Astrocyte of the spinal cord (primary cell): ENCODE results near the gene ALDH9A1.
"Not testable (repeated sequence)": the region's sequence is repeated elsewhere in the genome, so short reads cannot be mapped to it uniquely, and the experiment has no call there.

ENCODE experiments used
- DNase-seq: peaks from one replicate; pipeline ENCODE4 v3.0.0; 2011; ENCODE audit warnings: low read depth, low spot score
- H3K4me3 ChIP-seq: 2 replicates; pipeline ENCODE4 v1.5.1; 2011; ENCODE audit warnings: low read depth, mild to moderate bottlenecking, low read length, moderate library complexity
- in situ Hi-C: cut with HindIII; loops from 2 replicates; pipeline ENCODE4 v1.10.0; 2017; ENCODE audit warnings: low sequenced_read_pairs
- TF ChIP-seq, protein P1 (sequence below): IDR thresholded peaks from 2 replicates; pipeline ENCODE4 v1.5.1; 2012; ENCODE audit warnings: low read depth, mild to moderate bottlenecking, low read length, inconsistent platforms

The ALDH9A1 gene

DNA sequence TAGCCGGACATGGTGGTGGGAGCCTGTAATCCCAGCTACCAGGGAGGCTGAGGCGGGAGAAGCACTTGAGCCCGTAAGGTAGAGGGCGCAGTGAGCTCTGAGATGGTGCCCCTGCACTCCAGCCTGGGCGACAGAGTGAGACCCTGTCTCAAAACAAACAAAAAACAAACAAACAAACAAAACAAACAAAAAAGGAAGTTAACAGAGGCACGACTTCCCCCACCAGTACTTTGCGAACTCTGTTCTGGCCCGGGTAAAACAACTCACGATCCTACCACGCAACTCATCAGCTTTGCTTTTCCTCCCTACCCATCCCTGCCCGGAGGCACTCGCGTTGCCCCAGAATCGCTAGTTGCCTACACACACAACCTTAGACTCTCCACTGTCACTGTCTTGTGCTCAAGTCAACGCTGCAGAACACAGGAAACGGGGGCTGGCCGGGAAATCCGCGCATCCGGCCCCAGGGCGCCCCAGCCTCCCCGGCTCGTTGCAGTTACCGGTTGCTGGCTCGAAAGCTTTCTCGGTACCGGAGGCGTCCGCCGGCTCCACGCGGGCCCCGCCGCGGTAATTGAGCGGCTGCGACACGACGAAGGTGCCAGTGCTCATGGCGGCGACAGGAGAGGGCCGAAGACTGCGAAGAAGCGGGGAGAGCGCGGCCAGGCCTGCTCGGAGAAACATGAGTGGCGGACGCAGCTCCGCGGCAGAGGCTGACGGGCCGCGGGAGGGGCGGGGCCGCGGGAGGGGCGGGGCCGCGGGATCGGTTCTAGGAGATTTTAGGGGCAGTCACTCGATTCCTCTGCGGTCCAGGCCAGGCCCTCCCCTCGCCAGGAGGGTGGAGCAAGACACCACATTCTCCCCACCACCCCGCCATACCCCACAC is at the start of gene ALDH9A1:
TSS of gene ALDH9A1 (minus strand) at position 682 of the 880 bp plus-strand sequence. CDS start at position 678, 4 bp downstream.
- in situ Hi-C loops: no loop called here
- H3K4me3 ChIP-seq: peak within 1 kb of the TSS; percentile 66
- DNase-seq: peak; percentile 84
- TF ChIP-seq, protein P1, sequence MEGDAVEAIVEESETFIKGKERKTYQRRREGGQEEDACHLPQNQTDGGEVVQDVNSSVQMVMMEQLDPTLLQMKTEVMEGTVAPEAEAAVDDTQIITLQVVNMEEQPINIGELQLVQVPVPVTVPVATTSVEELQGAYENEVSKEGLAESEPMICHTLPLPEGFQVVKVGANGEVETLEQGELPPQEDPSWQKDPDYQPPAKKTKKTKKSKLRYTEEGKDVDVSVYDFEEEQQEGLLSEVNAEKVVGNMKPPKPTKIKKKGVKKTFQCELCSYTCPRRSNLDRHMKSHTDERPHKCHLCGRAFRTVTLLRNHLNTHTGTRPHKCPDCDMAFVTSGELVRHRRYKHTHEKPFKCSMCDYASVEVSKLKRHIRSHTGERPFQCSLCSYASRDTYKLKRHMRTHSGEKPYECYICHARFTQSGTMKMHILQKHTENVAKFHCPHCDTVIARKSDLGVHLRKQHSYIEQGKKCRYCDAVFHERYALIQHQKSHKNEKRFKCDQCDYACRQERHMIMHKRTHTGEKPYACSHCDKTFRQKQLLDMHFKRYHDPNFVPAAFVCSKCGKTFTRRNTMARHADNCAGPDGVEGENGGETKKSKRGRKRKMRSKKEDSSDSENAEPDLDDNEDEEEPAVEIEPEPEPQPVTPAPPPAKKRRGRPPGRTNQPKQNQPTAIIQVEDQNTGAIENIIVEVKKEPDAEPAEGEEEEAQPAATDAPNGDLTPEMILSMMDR: peak; percentile 40

DNA sequence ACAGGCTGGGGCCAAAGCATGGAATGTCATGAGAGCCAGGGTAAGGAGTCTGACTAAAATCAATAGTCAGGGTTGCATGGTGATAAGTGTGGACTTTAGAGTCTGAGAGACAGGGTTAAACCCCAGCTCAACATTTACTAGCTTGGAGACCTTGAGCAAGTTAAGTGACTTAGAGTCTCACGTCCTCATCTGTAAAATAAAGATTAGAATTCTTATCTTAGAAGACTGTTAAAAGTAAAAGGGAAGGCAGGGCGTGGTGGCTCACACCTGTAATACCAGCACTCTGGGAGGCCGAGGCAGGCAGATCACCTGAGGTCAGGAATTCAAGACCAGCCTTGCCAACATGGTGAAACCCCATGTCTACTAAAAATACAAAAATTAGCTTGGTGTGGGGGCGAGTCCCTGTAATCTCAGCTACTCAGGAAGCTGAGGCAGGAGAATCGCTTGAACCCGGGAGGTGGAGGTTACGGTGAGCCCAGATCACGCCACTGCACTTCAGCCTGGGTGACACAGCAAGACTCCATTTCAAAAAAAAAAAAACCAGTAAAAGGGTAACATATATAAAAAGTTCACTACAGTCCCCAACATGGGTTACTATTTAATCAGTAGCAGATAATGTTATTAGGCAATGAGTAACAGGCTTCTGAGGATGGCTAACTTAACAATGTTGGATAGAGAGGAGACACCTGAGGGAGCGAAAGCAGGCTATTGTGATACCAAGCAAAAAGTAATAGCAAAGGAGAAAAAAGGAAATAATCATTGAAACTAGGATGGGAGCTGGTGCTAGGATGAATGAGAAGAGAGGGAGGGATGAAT is 49.5 kb upstream of the ALDH9A1 start:
- DNase-seq: no peak
- no peak overlapping the region for H3K4me3 ChIP-seq
- TF ChIP-seq, protein P1: no peak
- in situ Hi-C loops: no loop called here

DNA sequence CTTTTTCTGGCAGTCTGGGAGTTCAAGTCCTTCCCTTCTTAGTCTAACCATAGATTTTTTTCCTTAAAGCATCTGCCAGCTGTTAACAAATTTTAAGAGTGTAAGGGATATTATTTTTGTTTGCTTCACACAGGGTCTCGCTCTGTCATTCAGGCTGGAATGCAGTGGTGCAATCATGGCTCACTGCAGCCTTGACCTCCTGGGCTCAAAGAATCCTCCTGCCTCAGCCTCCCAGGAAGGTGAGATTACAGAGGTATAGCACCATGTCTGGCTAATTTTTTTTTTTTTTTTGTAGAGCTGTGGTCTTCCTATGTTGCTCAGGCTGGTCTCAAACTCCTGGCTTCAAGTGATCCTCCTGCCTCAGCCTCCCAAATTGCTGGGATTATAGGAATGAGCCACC is 46.6 kb upstream of the ALDH9A1 start:
- H3K4me3 ChIP-seq, in situ Hi-C loops, DNase-seq: not testable (repeated sequence)

DNA sequence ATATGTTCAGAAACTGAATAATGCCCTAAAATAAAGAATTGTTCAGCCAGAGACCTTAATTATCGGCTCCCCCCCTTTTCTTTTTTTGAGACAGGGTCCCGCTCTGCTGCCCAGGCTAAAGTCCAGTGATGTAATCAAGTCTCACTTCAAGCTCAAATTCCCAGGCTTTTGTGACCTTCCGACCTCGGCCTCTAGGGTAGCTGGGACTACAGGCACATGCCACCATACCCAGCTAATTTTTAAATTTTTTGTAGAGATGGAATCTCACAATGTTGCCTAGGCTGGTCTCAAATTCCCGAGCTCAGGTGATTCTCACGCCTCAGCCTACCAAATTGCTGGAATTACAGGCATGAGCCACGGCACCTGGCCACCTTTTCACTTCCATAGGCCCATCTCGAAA is 43.8 kb upstream of the ALDH9A1 start:
- in situ Hi-C loops: no loop called here
- DNase-seq: no peak
- H3K4me3 ChIP-seq: no peak overlapping the region
- TF ChIP-seq, protein P1: no peak

DNA sequence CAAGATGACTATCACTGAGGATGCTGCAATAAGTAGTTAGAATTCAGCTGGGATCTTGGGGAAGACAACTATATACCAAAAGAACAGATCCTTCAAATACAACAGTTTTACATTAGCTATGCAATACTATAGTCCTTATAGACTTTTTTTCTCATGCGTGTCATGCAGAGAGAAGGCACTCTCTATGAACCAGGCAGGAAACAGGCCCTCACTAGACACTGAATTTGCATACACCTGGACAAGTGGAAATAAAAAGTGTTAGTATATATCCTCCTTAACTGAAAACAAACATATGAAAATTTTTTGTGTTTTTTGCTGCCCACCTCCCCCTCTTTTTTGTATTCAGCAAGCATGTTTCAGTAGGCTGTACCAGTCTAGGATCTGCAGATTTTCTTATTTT is 40.4 kb upstream of the ALDH9A1 start:
- DNase-seq: no peak
- no peak overlapping the region for H3K4me3 ChIP-seq
- TF ChIP-seq, protein P1: no peak
- in situ Hi-C loops: no loop called here

DNA sequence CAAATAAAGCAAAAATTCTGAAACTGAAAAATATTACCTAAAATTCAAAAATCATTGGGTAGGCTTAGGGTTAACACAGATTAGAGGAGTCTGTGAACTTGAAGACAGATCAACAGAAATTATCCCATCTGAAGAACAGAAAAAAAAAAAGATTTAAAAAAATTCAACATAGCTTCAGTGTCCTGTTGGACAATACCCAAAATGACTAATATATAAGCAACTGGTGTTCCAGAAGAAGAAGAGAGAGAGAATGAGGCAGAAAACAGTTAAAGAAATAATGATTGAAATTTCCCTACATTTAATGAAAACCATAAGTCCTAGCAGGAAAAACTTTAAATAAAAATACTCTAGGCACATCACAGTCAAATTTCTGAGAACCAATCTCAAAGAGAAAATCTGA is 38.8 kb upstream of the ALDH9A1 start:
- H3K4me3 ChIP-seq: no peak overlapping the region
- in situ Hi-C loops: no loop called here
- TF ChIP-seq, protein P1: no peak
- DNase-seq: no peak

DNA sequence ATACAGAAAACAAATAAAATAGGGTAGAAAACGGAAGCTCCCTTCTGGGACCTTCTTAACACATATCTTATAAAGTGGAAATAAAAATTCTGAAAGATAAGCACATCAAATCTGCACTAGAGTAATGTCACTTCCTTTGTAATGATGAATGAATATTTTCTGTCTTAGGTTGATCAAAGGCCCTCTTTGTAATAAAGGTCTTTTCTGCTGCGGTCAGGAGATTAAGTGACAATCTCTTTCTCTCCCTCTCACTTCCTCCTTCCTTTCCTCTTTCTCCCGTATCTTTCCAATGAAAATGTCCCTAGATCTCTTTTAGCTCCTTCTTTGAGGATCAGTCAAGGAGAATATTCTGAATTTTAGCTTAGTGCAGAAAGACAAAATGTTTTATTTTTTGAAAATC is 36.5 kb upstream of the ALDH9A1 start:
- TF ChIP-seq, protein P1: no peak
- H3K4me3 ChIP-seq: no peak overlapping the region
- DNase-seq: no peak
- in situ Hi-C loops: no loop called here
